Epithelial cell of proximal tubule (primary cell): ENCODE data around the gene PPM1L. TPM values are rescaled to one million over a fixed set of nuclear protein-coding genes. Genes with fewer than 3 reads are reported as not detected.
A peak's percentile ranks its signal among the peaks of the same experiment; 100 is the strongest.

ENCODE experiments used
- DNase-seq: peaks from one replicate; pipeline ENCODE4 v3.0.0-alpha.2; 2011; ENCODE audit warnings: low read depth
- H3K4me3 ChIP-seq: 2 replicates; pipeline ENCODE4 v1.5.1; 2011; ENCODE audit warnings: low read depth, mild to moderate bottlenecking, low read length
- total RNA-seq: library from RNA; depleted of rRNA; stranded (reverse); fragments of >200 nt; gene quantifications from 2 replicates; pipeline ENCODE4 v1.2.3, GENCODE V29; 2015
- TF ChIP-seq, protein P1 (sequence below): conservative IDR thresholded peaks from 2 replicates; pipeline ENCODE4 v1.5.1; 2012; ENCODE audit warnings: low read depth, mild to moderate bottlenecking, low read length

Gene PPM1L
- total RNA-seq, 1 donor from 2014 or later = 3.2 TPM

DNA sequence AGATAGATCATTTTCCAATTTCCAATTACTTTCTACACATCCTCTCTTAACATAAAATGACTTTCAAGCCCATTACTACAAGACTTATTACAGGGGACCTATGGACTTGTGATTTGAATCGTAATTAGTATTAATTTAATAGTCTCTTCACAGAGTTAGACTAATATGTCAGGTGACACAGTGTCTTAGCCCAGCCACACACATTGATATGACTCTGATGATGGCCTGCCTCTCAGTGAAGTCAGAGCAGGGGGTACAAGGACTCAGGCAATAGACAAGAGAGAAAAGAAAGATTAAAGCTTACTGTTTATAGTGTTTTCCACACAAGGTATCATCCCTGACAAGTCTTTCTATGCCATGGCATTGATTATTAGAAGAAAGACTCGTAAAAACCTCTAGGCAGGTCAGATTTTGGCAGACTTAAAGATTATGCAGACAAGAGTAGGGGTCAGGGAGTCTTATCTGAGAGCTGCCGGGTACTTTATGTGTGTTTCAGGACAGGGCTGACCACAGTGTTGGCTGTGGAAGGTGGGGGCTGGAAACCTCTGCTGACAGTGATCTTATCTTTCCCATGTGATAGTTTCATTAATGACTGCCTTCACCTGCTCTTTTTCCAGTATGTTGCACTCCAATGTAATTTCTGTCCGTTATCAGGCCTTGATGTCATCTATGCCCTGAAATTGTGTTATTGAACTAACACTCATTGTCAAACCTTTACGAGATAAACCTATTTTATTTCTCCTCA, 299.0 kb downstream of the PPM1L start:
- no peak overlapping the region for H3K4me3 ChIP-seq
- no peak for DNase-seq
- TF ChIP-seq, protein P1, sequence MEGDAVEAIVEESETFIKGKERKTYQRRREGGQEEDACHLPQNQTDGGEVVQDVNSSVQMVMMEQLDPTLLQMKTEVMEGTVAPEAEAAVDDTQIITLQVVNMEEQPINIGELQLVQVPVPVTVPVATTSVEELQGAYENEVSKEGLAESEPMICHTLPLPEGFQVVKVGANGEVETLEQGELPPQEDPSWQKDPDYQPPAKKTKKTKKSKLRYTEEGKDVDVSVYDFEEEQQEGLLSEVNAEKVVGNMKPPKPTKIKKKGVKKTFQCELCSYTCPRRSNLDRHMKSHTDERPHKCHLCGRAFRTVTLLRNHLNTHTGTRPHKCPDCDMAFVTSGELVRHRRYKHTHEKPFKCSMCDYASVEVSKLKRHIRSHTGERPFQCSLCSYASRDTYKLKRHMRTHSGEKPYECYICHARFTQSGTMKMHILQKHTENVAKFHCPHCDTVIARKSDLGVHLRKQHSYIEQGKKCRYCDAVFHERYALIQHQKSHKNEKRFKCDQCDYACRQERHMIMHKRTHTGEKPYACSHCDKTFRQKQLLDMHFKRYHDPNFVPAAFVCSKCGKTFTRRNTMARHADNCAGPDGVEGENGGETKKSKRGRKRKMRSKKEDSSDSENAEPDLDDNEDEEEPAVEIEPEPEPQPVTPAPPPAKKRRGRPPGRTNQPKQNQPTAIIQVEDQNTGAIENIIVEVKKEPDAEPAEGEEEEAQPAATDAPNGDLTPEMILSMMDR = no peak

DNA sequence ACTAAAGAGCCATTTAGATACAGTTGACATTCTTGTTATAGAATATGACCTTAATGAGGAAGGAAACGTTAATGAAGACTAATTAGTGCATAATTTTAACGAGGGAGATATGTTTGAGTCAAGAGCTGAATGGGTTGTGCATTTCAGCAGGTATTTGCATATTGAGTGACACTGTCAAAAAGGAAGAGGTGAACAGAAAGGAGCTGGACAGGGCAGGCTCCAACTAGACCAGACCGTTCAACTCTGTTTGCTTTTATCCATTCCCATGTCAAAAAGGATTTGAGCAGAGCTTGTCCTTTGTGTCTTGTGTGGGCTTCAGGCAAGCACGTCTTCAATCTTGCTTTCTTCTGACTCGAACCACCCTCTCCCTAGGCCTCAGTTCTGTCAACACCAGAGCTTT, 308.4 kb downstream of the PPM1L start:
- H3K4me3 ChIP-seq = no peak overlapping the region
- TF ChIP-seq, protein P1 = no peak
- no peak for DNase-seq

DNA sequence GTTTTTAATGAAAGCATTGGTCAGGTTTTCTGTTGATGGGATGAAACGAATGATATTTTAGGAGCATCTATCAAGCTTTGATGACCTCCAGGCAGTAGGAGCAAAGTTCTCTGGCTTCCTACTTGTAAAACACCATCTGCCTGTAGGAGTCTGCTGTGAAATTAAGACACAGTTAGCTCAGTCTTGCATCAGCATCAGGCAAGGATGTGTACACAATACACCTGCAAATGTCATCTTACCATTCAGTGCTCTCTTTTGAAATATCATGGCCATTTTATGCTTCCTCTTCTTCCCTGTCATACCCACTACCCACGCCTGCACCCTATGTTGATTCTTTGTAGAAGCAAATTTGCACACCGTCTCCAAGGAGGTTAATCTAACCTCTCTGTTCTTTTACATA, 310.9 kb downstream of the PPM1L start:
- DNase-seq = no peak
- TF ChIP-seq, protein P1 = no peak
- no peak overlapping the region for H3K4me3 ChIP-seq

DNA sequence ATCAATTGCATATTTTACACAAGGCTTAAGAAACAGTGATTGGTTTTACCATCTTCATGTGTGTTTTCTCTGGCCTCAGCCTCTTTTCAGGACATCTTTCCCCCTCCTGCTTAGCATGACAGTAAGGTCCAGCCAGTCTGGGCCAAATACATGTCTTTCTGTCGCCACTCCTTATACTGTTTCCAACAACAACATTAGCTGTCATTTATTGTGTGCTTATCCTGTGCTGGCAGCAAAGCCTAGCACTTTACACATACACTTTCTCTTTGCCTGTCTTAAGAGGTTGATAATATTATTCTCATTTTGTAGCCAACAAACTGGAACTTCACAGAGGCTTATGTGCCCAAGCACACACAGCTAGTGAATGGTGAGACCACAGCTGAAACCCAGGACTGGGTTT, 311.3 kb downstream of the PPM1L start:
- TF ChIP-seq, protein P1 = no peak
- no peak for DNase-seq
- no peak overlapping the region for H3K4me3 ChIP-seq

DNA sequence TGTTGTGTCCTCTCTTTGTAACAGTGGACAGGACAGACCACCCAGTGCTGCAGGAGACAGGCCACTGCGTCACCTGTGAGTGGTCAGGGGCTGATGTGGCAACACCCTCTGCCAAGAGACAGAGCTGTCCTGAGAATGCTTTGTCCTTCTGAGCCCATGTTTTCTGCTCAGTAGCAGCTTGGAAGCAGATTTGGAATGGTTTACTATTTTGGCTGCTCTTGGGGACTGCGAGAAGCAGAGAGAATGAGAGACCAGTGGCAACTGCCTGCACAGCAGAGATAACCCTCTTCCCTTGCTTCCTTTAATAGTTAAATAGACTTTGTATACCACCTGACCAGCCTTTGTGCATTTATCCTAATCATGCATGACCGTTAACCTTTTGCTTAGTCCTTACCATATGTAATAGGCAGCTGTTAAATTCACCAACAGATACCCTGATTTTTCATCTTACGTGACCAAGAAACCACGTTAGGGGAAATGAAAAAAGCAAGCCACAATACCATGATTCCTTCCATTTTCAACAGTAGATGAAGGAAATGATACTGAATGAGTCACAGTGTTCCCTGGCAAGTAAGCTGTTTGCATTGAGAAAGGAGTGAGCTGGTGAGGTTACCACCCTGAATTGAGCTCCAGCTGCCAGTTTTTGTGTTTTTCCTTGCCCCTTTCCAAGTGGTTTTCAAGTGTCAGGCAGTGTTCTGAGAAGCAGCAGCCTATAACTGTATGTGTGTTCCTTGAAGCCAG, 313.6 kb downstream of the PPM1L start:
- TF ChIP-seq, protein P1 = no peak
- DNase-seq = peak; percentile 35
- no peak overlapping the region for H3K4me3 ChIP-seq

DNA sequence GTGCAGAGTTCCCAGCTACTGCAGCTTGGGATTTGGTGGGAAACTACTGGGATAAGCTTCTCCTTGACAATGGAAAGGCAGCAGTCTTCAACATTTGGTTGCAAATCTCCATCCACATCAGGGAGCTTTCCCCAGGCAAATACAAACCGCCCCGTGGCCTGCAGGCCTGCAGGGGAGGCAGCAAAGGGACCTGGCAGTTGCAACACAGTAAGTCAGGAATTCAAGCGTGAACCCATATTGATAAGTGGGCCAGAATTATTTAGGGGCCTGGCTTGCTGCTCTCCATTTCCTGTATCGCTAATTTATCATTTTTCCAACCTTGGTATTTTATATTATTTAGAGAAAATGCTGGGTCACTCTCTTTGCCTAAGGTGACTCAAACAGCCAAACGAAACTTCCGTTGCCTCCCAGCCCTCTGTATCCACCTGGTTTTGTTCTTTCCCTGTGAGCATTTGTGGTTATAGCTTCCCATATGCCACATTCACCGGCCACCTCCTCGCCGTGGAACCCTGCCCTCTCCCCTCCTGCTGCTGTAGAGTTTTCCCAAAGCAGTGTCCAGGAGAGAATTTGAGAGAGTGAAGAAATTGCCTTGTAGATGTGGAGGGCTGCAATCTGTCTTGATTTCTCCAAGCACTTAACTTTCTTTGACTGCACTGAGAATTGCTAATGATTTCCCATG, 314.4 kb downstream of the PPM1L start:
- DNase-seq = no peak
- TF ChIP-seq, protein P1 = no peak

More for the DNA sequence above, 314.4 kb downstream of the PPM1L start:
- H3K4me3 ChIP-seq = no peak overlapping the region
